Skeletal muscle tissue (tissue), 4 donors: ENCODE measurements around the gene XRCC6. TPM values are rescaled to one million over a fixed set of nuclear protein-coding genes. Genes with fewer than 3 reads are reported as not detected.
"Not testable (repeated sequence)": the region's sequence is repeated elsewhere in the genome, so short reads cannot be mapped to it uniquely, and the experiment has no call there.

ENCODE experiments used
- H3K27ac ChIP-seq: one replicate; pipeline ENCODE4 v1.7.0; 2013; ENCODE audit warnings: mild to moderate bottlenecking, low read depth, low read length, inconsistent platforms
- H3K27me3 ChIP-seq, 3 donors: one replicate each; pipeline ENCODE4 v1.7.0; 2013; ENCODE audit warnings: low read length in 3 of 3; ENCODE audit not compliant: control insufficient read depth in 3 of 3, insufficient read depth in 3 of 3
- H3K36me3 ChIP-seq, 3 donors: one replicate each; pipeline ENCODE4 v1.7.0; 2013; ENCODE audit warnings: low read length in 3 of 3; ENCODE audit not compliant: control insufficient read depth in 3 of 3, insufficient read depth in 3 of 3
- H3K4me1 ChIP-seq, 3 donors: one replicate each; pipeline ENCODE4 v1.7.0; 2013; ENCODE audit warnings: low read length in 3 of 3, mild to moderate bottlenecking in 3 of 3; ENCODE audit not compliant: control insufficient read depth in 3 of 3, insufficient read depth in 3 of 3
- H3K4me3 ChIP-seq, 3 donors: one replicate each; pipeline ENCODE4 v1.7.0; 2013; ENCODE audit warnings: low read length in 3 of 3
- H3K9ac ChIP-seq, 3 donors: one replicate each; pipeline ENCODE4 v1.7.0; 2013; ENCODE audit warnings: low read length in 3 of 3, mild to moderate bottlenecking in 3 of 3, moderate library complexity in 2 of 3, low read depth in 1 of 3
- H3K9me3 ChIP-seq, 3 donors: one replicate each; pipeline ENCODE4 v1.7.0; 2013; ENCODE audit warnings: low read length in 3 of 3; ENCODE audit not compliant: control insufficient read depth in 3 of 3
- total RNA-seq: library from RNA; depleted of rRNA; stranded (reverse); fragments of >200 nt; gene quantifications from one replicate; pipeline ENCODE4 v1.2.3, GENCODE V29; 2014
- donor health status: Osteomylitis.

The XRCC6 gene
- total RNA-seq, 1 donor from 2014 or later, result 287 TPM

DNA sequence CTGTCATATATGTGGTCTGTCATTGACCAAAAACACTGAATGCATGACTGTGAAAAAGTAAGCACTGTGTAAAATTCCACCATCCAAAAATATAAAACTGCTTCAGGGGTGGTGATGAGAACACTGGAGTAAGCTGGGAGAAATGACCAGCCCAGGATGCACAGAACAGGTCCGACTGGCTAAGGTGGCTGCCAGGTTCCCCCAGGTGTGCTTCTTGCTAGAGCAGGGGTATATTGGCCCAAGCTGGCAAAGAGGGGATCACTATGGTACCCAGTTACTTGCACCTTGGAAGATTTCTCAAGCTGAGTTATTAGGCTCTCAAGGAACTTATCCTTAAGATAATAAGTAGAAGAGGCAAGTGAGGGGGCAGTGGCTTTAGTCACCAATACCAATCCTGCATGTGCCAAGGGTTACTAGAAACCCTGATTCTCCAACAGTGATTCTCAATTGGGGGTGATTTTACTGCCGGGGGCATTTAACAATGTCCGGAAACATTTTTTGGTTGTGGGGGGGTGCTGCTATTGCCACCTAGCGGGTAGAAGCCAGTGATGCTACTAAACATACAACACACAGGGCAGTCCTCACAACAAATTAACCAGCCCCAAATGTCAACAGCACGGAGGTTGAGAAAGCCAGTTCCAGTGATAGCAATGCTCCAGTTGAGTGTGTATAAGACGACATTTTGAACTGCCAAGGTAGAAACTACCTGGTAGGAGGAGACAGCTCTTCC, 51.9 kb downstream of the XRCC6 start:
- Histone ChIP-seq H3K9ac (no peak overlapping the region), H3K36me3 (peaks cover 7 to 27% (median 25%) of the 10 kb centered on the region in 3 donors), H3K27ac (no peak overlapping the region), H3K9me3 (no peaks in the 10 kb centered on the region), H3K4me1 (peaks cover 0 to 3% (median 0%) of the 10 kb centered on the region in 3 donors), H3K4me3 (no peak overlapping the region), H3K27me3 (no peaks in the 10 kb centered on the region)

GRCh38 chr22:41674846-41675340, 53.8 kb downstream of the XRCC6 start:
- H3K4me1 ChIP-seq, result peaks cover 0 to 3% (median 0%) of the 10 kb centered on the region in 3 donors
- H3K36me3 ChIP-seq, result peaks cover 17 to 36% (median 34%) of the 10 kb centered on the region in 3 donors
- no peak overlapping the region for H3K27ac ChIP-seq

DNA sequence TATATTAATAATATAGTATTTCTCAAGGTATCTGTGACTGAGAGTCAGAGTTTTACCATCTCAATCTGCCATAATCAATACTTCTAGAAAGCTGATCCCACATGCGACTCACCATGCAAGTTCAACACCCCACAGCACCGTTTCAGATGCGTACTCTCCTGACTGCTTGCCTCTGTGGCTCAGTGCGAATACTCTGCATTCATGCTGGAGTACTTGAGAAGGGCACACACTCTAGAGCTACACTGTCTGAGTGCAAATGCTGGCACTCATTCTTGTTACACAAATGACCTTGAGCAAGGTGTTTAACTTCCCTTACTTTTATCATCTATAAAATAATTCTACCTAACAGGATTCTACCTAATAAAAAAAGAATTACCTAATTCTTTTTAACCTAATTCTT, 55.0 kb downstream of the XRCC6 start:
- Histone ChIP-seq H3K36me3 (peaks cover 20 to 40% (median 36%) of the 10 kb centered on the region in 3 donors), H3K4me3 (no peak overlapping the region)

More at GRCh38 chr22:41674846-41675340, 53.8 kb downstream of the XRCC6 start:
- Histone ChIP-seq H3K9me3 (no peaks in the 10 kb centered on the region), H3K9ac (no peak overlapping the region), H3K4me3 (no peak overlapping the region), H3K27me3 (no peaks in the 10 kb centered on the region)

GRCh38 chr22:41681616-41682015, 60.5 kb downstream of the XRCC6 start:
- H3K27me3 ChIP-seq, result no peaks in the 10 kb centered on the region
- H3K9ac ChIP-seq, result peak overlapping the region; percentile 82 to 87 (median 86)
- H3K36me3 ChIP-seq, result peaks cover 15 to 19% (median 16%) of the 10 kb centered on the region in 3 donors
- H3K4me3 ChIP-seq, result peak overlapping the region; percentile 83 to 91 (median 87)
- no peaks in the 10 kb centered on the region for H3K9me3 ChIP-seq
- H3K4me1 ChIP-seq, result peaks cover 0 to 3% (median 0%) of the 10 kb centered on the region in 3 donors
- H3K27ac ChIP-seq, result peak overlapping the region; percentile 89

More for the DNA sequence above, 55.0 kb downstream of the XRCC6 start:
- no peaks in the 10 kb centered on the region for H3K9me3 ChIP-seq
- H3K27me3 ChIP-seq, result no peaks in the 10 kb centered on the region
- no peak overlapping the region for H3K27ac ChIP-seq
- no peak overlapping the region for H3K9ac ChIP-seq
- peaks cover 0 to 3% (median 0%) of the 10 kb centered on the region in 3 donors for H3K4me1 ChIP-seq

GRCh38 chr22:41682033-41682807, 61.1 kb downstream of the XRCC6 start:
- Histone ChIP-seq H3K4me1 (peaks cover 0 to 6% (median 0%) of the 10 kb centered on the region in 3 donors), H3K9ac (peak overlapping the region; percentile 82 to 87 (median 86)), H3K27me3 (no peaks in the 10 kb centered on the region), H3K9me3 (no peaks in the 10 kb centered on the region), H3K27ac (peak overlapping the region; percentile 89), H3K4me3 (peak overlapping the region; percentile 83 to 91 (median 87)), H3K36me3 (peaks cover 14 to 19% (median 16%) of the 10 kb centered on the region in 3 donors)

DNA sequence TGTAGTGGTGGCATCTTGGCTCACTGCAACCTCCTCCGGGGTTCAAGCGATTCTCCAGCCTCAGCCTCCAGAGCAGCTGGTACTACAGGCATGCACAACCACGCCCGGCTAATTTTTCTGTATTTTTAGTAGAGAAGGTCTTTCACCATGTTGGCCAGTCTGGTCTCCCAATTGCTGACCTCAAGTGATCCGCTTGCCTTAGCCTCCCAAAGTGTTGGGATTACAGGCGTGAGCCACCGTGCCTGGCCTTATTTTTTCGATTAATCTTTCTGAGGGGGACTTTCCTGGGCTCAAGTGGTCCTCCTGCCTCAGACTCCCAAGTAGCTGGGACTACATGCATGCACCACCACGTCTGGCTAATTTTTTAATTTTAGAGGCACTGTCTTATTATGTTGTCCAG, 62.0 kb downstream of the XRCC6 start:
- Histone ChIP-seq H3K27ac (peak overlapping the region; percentile 89), H3K27me3 (no peaks in the 10 kb centered on the region), H3K4me3 (peak overlapping the region; percentile 83 to 91 (median 87)), H3K36me3 (peaks cover 9 to 16% (median 15%) of the 10 kb centered on the region in 3 donors), H3K4me1 (peaks cover 7 to 14% (median 8%) of the 10 kb centered on the region in 3 donors), H3K9me3 (no peaks in the 10 kb centered on the region), H3K9ac (peak overlapping the region in 1 of 3 donors; percentile 82)

- Histone ChIP-seq H3K4me3 (no peak overlapping the region), H3K9ac (no peak overlapping the region), H3K27me3 (no peaks in the 10 kb centered on the region), H3K9me3 (no peaks in the 10 kb centered on the region), H3K27ac (no peak overlapping the region), H3K36me3 (peaks cover 3 to 10% (median 10%) of the 10 kb centered on the region in 3 donors), H3K4me1 (peaks cover 7 to 16% (median 13%) of the 10 kb centered on the region in 3 donors)
Observed at GRCh38 chr22:41683616-41684015, 62.5 kb downstream of the XRCC6 start.

DNA sequence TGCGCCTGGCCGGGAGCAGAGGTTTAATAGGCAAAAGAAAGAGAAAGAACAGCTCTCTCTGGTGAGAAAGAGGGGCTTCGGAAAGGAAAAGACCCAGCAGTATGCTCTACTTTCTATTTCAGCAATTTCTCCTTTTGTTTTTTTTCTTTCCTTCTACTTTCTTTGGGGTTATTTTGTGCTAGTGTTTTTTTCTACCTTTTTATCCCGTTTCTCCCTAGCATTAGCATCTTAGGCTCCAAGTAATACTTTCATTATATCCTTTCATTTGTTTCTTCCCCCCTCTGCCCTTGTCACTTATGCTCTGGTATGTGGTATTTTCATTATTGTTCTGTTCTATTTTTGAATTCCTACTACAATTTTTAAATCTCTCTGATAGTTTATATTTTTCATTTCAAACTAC, 63.1 kb downstream of the XRCC6 start:
- no peaks in the 10 kb centered on the region for H3K27me3 ChIP-seq
- no peaks in the 10 kb centered on the region for H3K9me3 ChIP-seq
- H3K4me1 ChIP-seq, result peaks cover 7 to 19% (median 16%) of the 10 kb centered on the region in 3 donors
- H3K36me3 ChIP-seq, result peaks cover 0 to 10% (median 7%) of the 10 kb centered on the region in 3 donors
- no peak overlapping the region for H3K9ac ChIP-seq
- H3K4me3 ChIP-seq, result no peak overlapping the region
- no peak overlapping the region for H3K27ac ChIP-seq

GRCh38 chr22:41686890-41687289, 65.8 kb downstream of the XRCC6 start:
- not testable (repeated sequence) for H3K9me3 ChIP-seq, H3K36me3 ChIP-seq, H3K9ac ChIP-seq, H3K27ac ChIP-seq, H3K27me3 ChIP-seq, H3K4me3 ChIP-seq
- peaks cover 7 to 23% (median 16%) of the 10 kb centered on the region in 3 donors for H3K4me1 ChIP-seq
